ENCODE measurements around the gene SLC6A6.

Gene SLC6A6

GRCh38 chr3:14373753-14374376 lies 28.5 kb upstream of the SLC6A6 start:
- Histone ChIP-seq H3K4me3 (ENCODE audit: low read length) (no peak overlapping the region), H3K27me3 (replicated peaks; ENCODE audit: control insufficient read depth, insufficient read depth, low read length) (peaks cover 34% of the 10 kb centered on the region), H3K36me3 (ENCODE audit: control insufficient read depth, insufficient read depth, low read length, severe bottlenecking) (no peaks in the 10 kb centered on the region), H3K9me3 (ENCODE audit: control insufficient read depth, low read length) (no peaks in the 10 kb centered on the region), H3K4me1 (ENCODE audit: control insufficient read depth, insufficient read depth, low read length) (peaks cover 10% of the 10 kb centered on the region), H3K9ac (ENCODE audit: low read length) (no peak overlapping the region)
- no peak for DNase-seq (ENCODE audit: low read depth)

- no peak overlapping the region for H3K4me3 ChIP-seq (ENCODE audit: low read length)
- H3K27me3 ChIP-seq (replicated peaks; ENCODE audit: control insufficient read depth, insufficient read depth, low read length) = peaks cover 32% of the 10 kb centered on the region
- DNase-seq (ENCODE audit: low read depth) = no peak
- H3K36me3 ChIP-seq (ENCODE audit: control insufficient read depth, insufficient read depth, low read length, severe bottlenecking) = no peaks in the 10 kb centered on the region
- no peak overlapping the region for H3K9ac ChIP-seq (ENCODE audit: low read length)
- H3K4me1 ChIP-seq (ENCODE audit: control insufficient read depth, insufficient read depth, low read length) = peaks cover 10% of the 10 kb centered on the region
- no peaks in the 10 kb centered on the region for H3K9me3 ChIP-seq (ENCODE audit: control insufficient read depth, low read length)
Measured at GRCh38 chr3:14374444-14374883, 27.9 kb upstream of the SLC6A6 start.

GRCh38 chr3:14375192-14375591 lies 27.2 kb upstream of the SLC6A6 start:
- H3K27me3 ChIP-seq (replicated peaks; ENCODE audit: control insufficient read depth, insufficient read depth, low read length) = peaks cover 25% of the 10 kb centered on the region
- H3K4me3 ChIP-seq (ENCODE audit: low read length) = no peak overlapping the region
- H3K9me3 ChIP-seq (ENCODE audit: control insufficient read depth, low read length) = no peaks in the 10 kb centered on the region
- H3K4me1 ChIP-seq (ENCODE audit: control insufficient read depth, insufficient read depth, low read length) = peaks cover 10% of the 10 kb centered on the region
- DNase-seq (ENCODE audit: low read depth) = no peak
- H3K36me3 ChIP-seq (ENCODE audit: control insufficient read depth, insufficient read depth, low read length, severe bottlenecking) = no peaks in the 10 kb centered on the region
- H3K9ac ChIP-seq (ENCODE audit: low read length) = no peak overlapping the region

- Histone ChIP-seq H3K4me3 (ENCODE audit: low read length) (no peak overlapping the region), H3K9ac (ENCODE audit: low read length) (no peak overlapping the region), H3K9me3 (ENCODE audit: control insufficient read depth, low read length) (no peaks in the 10 kb centered on the region), H3K36me3 (ENCODE audit: control insufficient read depth, insufficient read depth, low read length, severe bottlenecking) (no peaks in the 10 kb centered on the region), H3K4me1 (ENCODE audit: control insufficient read depth, insufficient read depth, low read length) (peaks cover 7% of the 10 kb centered on the region), H3K27me3 (replicated peaks; ENCODE audit: control insufficient read depth, insufficient read depth, low read length) (peaks cover 12% of the 10 kb centered on the region)
- DNase-seq (ENCODE audit: low read depth) = no peak
Measured at GRCh38 chr3:14376348-14377043, 25.9 kb upstream of the SLC6A6 start.

GRCh38 chr3:14377044-14377837 lies 25.2 kb upstream of the SLC6A6 start:
- H3K9ac ChIP-seq (ENCODE audit: low read length) = no peak overlapping the region
- H3K27me3 ChIP-seq (replicated peaks; ENCODE audit: control insufficient read depth, insufficient read depth, low read length) = peaks cover 12% of the 10 kb centered on the region
- H3K4me1 ChIP-seq (ENCODE audit: control insufficient read depth, insufficient read depth, low read length) = no peaks in the 10 kb centered on the region
- no peaks in the 10 kb centered on the region for H3K36me3 ChIP-seq (ENCODE audit: control insufficient read depth, insufficient read depth, low read length, severe bottlenecking)
- no peak for DNase-seq (ENCODE audit: low read depth)
- H3K9me3 ChIP-seq (ENCODE audit: control insufficient read depth, low read length) = no peaks in the 10 kb centered on the region
- H3K4me3 ChIP-seq (ENCODE audit: low read length) = no peak overlapping the region

GRCh38 chr3:14377838-14378169 lies 24.6 kb upstream of the SLC6A6 start:
- Histone ChIP-seq H3K4me1 (ENCODE audit: control insufficient read depth, insufficient read depth, low read length) (no peaks in the 10 kb centered on the region), H3K4me3 (ENCODE audit: low read length) (no peak overlapping the region), H3K36me3 (ENCODE audit: control insufficient read depth, insufficient read depth, low read length, severe bottlenecking) (no peaks in the 10 kb centered on the region), H3K9me3 (ENCODE audit: control insufficient read depth, low read length) (no peaks in the 10 kb centered on the region), H3K27me3 (replicated peaks; ENCODE audit: control insufficient read depth, insufficient read depth, low read length) (peaks cover 14% of the 10 kb centered on the region), H3K9ac (ENCODE audit: low read length) (no peak overlapping the region)
- no peak for DNase-seq (ENCODE audit: low read depth)

GRCh38 chr3:14378415-14378814 lies 24.0 kb upstream of the SLC6A6 start:
- H3K27me3 ChIP-seq (replicated peaks; ENCODE audit: control insufficient read depth, insufficient read depth, low read length) = peaks cover 11% of the 10 kb centered on the region
- H3K4me1 ChIP-seq (ENCODE audit: control insufficient read depth, insufficient read depth, low read length) = no peaks in the 10 kb centered on the region
- H3K9me3 ChIP-seq (ENCODE audit: control insufficient read depth, low read length) = no peaks in the 10 kb centered on the region
- no peak for DNase-seq (ENCODE audit: low read depth)
- no peak overlapping the region for H3K9ac ChIP-seq (ENCODE audit: low read length)
- no peaks in the 10 kb centered on the region for H3K36me3 ChIP-seq (ENCODE audit: control insufficient read depth, insufficient read depth, low read length, severe bottlenecking)
- no peak overlapping the region for H3K4me3 ChIP-seq (ENCODE audit: low read length)

- no peak overlapping the region for H3K4me3 ChIP-seq (ENCODE audit: low read length)
- no peaks in the 10 kb centered on the region for H3K9me3 ChIP-seq (ENCODE audit: control insufficient read depth, low read length)
- no peaks in the 10 kb centered on the region for H3K4me1 ChIP-seq (ENCODE audit: control insufficient read depth, insufficient read depth, low read length)
- H3K36me3 ChIP-seq (ENCODE audit: control insufficient read depth, insufficient read depth, low read length, severe bottlenecking) = no peaks in the 10 kb centered on the region
- peaks cover 12% of the 10 kb centered on the region for H3K27me3 ChIP-seq (replicated peaks; ENCODE audit: control insufficient read depth, insufficient read depth, low read length)
- no peak overlapping the region for H3K9ac ChIP-seq (ENCODE audit: low read length)
- DNase-seq (ENCODE audit: low read depth) = no peak
Measured at GRCh38 chr3:14379843-14380242, 22.6 kb upstream of the SLC6A6 start.

GRCh38 chr3:14386254-14386653 lies 16.2 kb upstream of the SLC6A6 start:
- H3K9ac ChIP-seq (ENCODE audit: low read length) = no peak overlapping the region
- peaks cover 34% of the 10 kb centered on the region for H3K27me3 ChIP-seq (replicated peaks; ENCODE audit: control insufficient read depth, insufficient read depth, low read length)
- H3K4me1 ChIP-seq (ENCODE audit: control insufficient read depth, insufficient read depth, low read length) = peaks cover 5% of the 10 kb centered on the region
- peaks cover 9% of the 10 kb centered on the region for H3K9me3 ChIP-seq (ENCODE audit: control insufficient read depth, low read length)
- DNase-seq (ENCODE audit: low read depth) = no peak
- H3K4me3 ChIP-seq (ENCODE audit: low read length) = no peak overlapping the region
- no peaks in the 10 kb centered on the region for H3K36me3 ChIP-seq (ENCODE audit: control insufficient read depth, insufficient read depth, low read length, severe bottlenecking)

- H3K9ac ChIP-seq (ENCODE audit: low read length) = no peak overlapping the region
- H3K4me3 ChIP-seq (ENCODE audit: low read length) = no peak overlapping the region
- peaks cover 9% of the 10 kb centered on the region for H3K4me1 ChIP-seq (ENCODE audit: control insufficient read depth, insufficient read depth, low read length)
- DNase-seq (ENCODE audit: low read depth) = no peak
- H3K36me3 ChIP-seq (ENCODE audit: control insufficient read depth, insufficient read depth, low read length, severe bottlenecking) = no peaks in the 10 kb centered on the region
- H3K27me3 ChIP-seq (replicated peaks; ENCODE audit: control insufficient read depth, insufficient read depth, low read length) = peaks cover 27% of the 10 kb centered on the region
- H3K9me3 ChIP-seq (ENCODE audit: control insufficient read depth, low read length) = peaks cover 9% of the 10 kb centered on the region
Measured at GRCh38 chr3:14388201-14388600, 14.2 kb upstream of the SLC6A6 start.

- H3K36me3 ChIP-seq (ENCODE audit: control insufficient read depth, insufficient read depth, low read length, severe bottlenecking) = no peaks in the 10 kb centered on the region
- peaks cover 9% of the 10 kb centered on the region for H3K9me3 ChIP-seq (ENCODE audit: control insufficient read depth, low read length)
- H3K4me3 ChIP-seq (ENCODE audit: low read length) = no peak overlapping the region
Measured at GRCh38 chr3:14389166-14389606, 13.2 kb upstream of the SLC6A6 start.

More at GRCh38 chr3:14389166-14389606, 13.2 kb upstream of the SLC6A6 start:
- Histone ChIP-seq H3K9ac (ENCODE audit: low read length) (no peak overlapping the region), H3K27me3 (replicated peaks; ENCODE audit: control insufficient read depth, insufficient read depth, low read length) (peaks cover 22% of the 10 kb centered on the region), H3K4me1 (ENCODE audit: control insufficient read depth, insufficient read depth, low read length) (peaks cover 9% of the 10 kb centered on the region)
- no peak for DNase-seq (ENCODE audit: low read depth)
